Measurements from ENCODE around the gene MCF2L2.

MCF2L2 gene

GRCh38 chr3:183158551-183159006 is 269.8 kb downstream of the MCF2L2 start:
- Histone ChIP-seq H3K4me3 (no peak overlapping the region), H3K9me3 (ENCODE audit: low read depth, low read length) (no peaks in the 10 kb centered on the region), H3K36me3 (ENCODE audit: insufficient read depth, low read length) (no peaks in the 10 kb centered on the region), H3K9ac (ENCODE audit: insufficient read length) (no peak overlapping the region), H3K27ac (no peak overlapping the region)
- DNase-seq (ENCODE audit: low read depth, low spot score) = no peak
- TF ChIP-seq EZH2 (IDR thresholded peaks at IDR 0.05) = no peak

- no peak for DNase-seq (ENCODE audit: low read depth, low spot score)
- H3K9me3 ChIP-seq (ENCODE audit: low read depth, low read length) = no peaks in the 10 kb centered on the region
- TF ChIP-seq EZH2 (IDR thresholded peaks at IDR 0.05) = no peak
- no peak for TF ChIP-seq POLR2AphosphoS5 (IDR thresholded peaks at IDR 0.05; ENCODE audit: borderline replicate concordance, low read depth, low read length)
- no peak for TF ChIP-seq FOXP2 (optimal IDR thresholded peaks at IDR 0.05; ENCODE audit: control extremely low read depth, extremely low read length, insufficient read depth)
- no peak overlapping the region for H3K4me3 ChIP-seq
- H3K9ac ChIP-seq (ENCODE audit: insufficient read length) = no peak overlapping the region
- no peak overlapping the region for H3K27ac ChIP-seq
- no peaks in the 10 kb centered on the region for H3K36me3 ChIP-seq (ENCODE audit: insufficient read depth, low read length)
Observed at GRCh38 chr3:183158113-183158512, 270.3 kb downstream of the MCF2L2 start.

GRCh38 chr3:183156266-183156665 is 272.2 kb downstream of the MCF2L2 start:
- Histone ChIP-seq H3K36me3 (ENCODE audit: insufficient read depth, low read length) (no peaks in the 10 kb centered on the region), H3K27ac (no peak overlapping the region), H3K9ac (ENCODE audit: insufficient read length) (no peak overlapping the region), H3K9me3 (ENCODE audit: low read depth, low read length) (no peaks in the 10 kb centered on the region), H3K4me3 (no peak overlapping the region)
- no peak for DNase-seq (ENCODE audit: low read depth, low spot score)
- TF ChIP-seq POLR2AphosphoS5 (IDR thresholded peaks at IDR 0.05; ENCODE audit: borderline replicate concordance, low read depth, low read length) (no peak), FOXP2 (optimal IDR thresholded peaks at IDR 0.05; ENCODE audit: control extremely low read depth, extremely low read length, insufficient read depth) (no peak), EZH2 (IDR thresholded peaks at IDR 0.05) (no peak)

GRCh38 chr3:183155499-183155898 is 272.9 kb downstream of the MCF2L2 start:
- no peak for TF ChIP-seq FOXP2 (optimal IDR thresholded peaks at IDR 0.05; ENCODE audit: control extremely low read depth, extremely low read length, insufficient read depth)
- TF ChIP-seq POLR2AphosphoS5 (IDR thresholded peaks at IDR 0.05; ENCODE audit: borderline replicate concordance, low read depth, low read length) = no peak
- TF ChIP-seq EZH2 (IDR thresholded peaks at IDR 0.05) = no peak
- DNase-seq (ENCODE audit: low read depth, low spot score) = no peak
- Histone ChIP-seq H3K36me3 (ENCODE audit: insufficient read depth, low read length) (no peaks in the 10 kb centered on the region), H3K4me3 (no peak overlapping the region), H3K27ac (no peak overlapping the region), H3K9me3 (ENCODE audit: low read depth, low read length) (no peaks in the 10 kb centered on the region), H3K9ac (ENCODE audit: insufficient read length) (no peak overlapping the region)

GRCh38 chr3:183153210-183153950 is 275.0 kb downstream of the MCF2L2 start:
- H3K9me3 ChIP-seq (ENCODE audit: low read depth, low read length) = no peaks in the 10 kb centered on the region
- TF ChIP-seq POLR2AphosphoS5 (IDR thresholded peaks at IDR 0.05; ENCODE audit: borderline replicate concordance, low read depth, low read length) (no peak), FOXP2 (optimal IDR thresholded peaks at IDR 0.05; ENCODE audit: control extremely low read depth, extremely low read length, insufficient read depth) (no peak), EZH2 (IDR thresholded peaks at IDR 0.05) (no peak)
- no peak overlapping the region for H3K9ac ChIP-seq (ENCODE audit: insufficient read length)
- no peak for DNase-seq (ENCODE audit: low read depth, low spot score)
- H3K36me3 ChIP-seq (ENCODE audit: insufficient read depth, low read length) = no peaks in the 10 kb centered on the region
- no peak overlapping the region for H3K27ac ChIP-seq
- no peak overlapping the region for H3K4me3 ChIP-seq

- TF ChIP-seq EZH2 (IDR thresholded peaks at IDR 0.05) (no peak), POLR2AphosphoS5 (IDR thresholded peaks at IDR 0.05; ENCODE audit: borderline replicate concordance, low read depth, low read length) (no peak), FOXP2 (optimal IDR thresholded peaks at IDR 0.05; ENCODE audit: control extremely low read depth, extremely low read length, insufficient read depth) (no peak)
- no peaks in the 10 kb centered on the region for H3K36me3 ChIP-seq (ENCODE audit: insufficient read depth, low read length)
- DNase-seq (ENCODE audit: low read depth, low spot score) = no peak
Observed at GRCh38 chr3:183151821-183152351, 276.5 kb downstream of the MCF2L2 start.

GRCh38 chr3:183151086-183151485 is 277.3 kb downstream of the MCF2L2 start:
- Histone ChIP-seq H3K9ac (ENCODE audit: insufficient read length) (no peak overlapping the region), H3K4me3 (no peak overlapping the region), H3K36me3 (ENCODE audit: insufficient read depth, low read length) (no peaks in the 10 kb centered on the region), H3K27ac (no peak overlapping the region), H3K9me3 (ENCODE audit: low read depth, low read length) (no peaks in the 10 kb centered on the region)
- no peak for TF ChIP-seq EZH2 (IDR thresholded peaks at IDR 0.05)
- no peak for TF ChIP-seq FOXP2 (optimal IDR thresholded peaks at IDR 0.05; ENCODE audit: control extremely low read depth, extremely low read length, insufficient read depth)
- no peak for TF ChIP-seq POLR2AphosphoS5 (IDR thresholded peaks at IDR 0.05; ENCODE audit: borderline replicate concordance, low read depth, low read length)
- no peak for DNase-seq (ENCODE audit: low read depth, low spot score)

More at GRCh38 chr3:183151821-183152351, 276.5 kb downstream of the MCF2L2 start:
- no peaks in the 10 kb centered on the region for H3K9me3 ChIP-seq (ENCODE audit: low read depth, low read length)
- no peak overlapping the region for H3K27ac ChIP-seq
- no peak overlapping the region for H3K4me3 ChIP-seq
- no peak overlapping the region for H3K9ac ChIP-seq (ENCODE audit: insufficient read length)

DNA sequence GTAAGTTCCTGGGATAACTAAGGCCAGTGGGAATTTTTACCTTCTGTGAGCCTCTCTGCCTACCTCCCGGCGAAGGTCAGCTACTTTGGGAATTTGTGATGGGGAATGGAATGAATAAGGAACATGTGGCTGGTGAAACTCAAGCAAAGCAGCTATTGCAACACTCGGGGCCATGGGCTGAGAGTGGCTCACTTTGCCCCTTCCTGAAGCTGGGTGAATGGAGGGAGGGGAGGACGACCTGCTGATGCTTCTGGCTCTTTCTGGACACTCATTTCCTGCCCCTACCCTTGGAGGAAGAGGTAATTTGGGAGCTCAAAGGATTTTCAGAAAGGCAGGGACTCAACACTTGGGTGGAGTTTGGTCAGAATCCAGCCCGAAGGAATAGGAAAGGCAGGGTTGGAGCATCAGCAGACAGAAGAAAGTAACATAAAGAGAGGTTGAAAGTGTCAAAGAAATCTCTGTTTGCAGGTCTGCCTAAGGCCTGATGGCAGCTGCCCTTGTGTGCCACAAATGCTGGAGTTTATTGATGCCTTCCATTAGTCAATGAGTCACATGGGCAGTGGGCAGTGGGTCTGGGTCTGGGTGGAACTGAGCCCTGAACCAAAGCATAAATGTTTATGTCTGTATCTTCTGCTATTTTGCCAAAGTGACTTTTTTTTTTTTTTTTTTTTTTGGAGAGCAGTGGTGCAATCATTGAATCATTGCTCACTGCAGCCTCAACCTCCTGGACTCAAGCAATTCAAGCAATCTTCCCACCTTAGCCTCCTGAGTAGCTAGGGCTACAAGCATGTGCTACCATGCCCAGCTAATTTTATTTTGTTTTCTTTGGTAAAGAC is 278.3 kb downstream of the MCF2L2 start:
- H3K27ac ChIP-seq = no peak overlapping the region
- H3K9me3 ChIP-seq (ENCODE audit: low read depth, low read length) = no peaks in the 10 kb centered on the region
- no peak overlapping the region for H3K9ac ChIP-seq (ENCODE audit: insufficient read length)
- TF ChIP-seq EZH2 (IDR thresholded peaks at IDR 0.05) = no peak
- no peak for TF ChIP-seq FOXP2 (optimal IDR thresholded peaks at IDR 0.05; ENCODE audit: control extremely low read depth, extremely low read length, insufficient read depth)
- no peak for TF ChIP-seq POLR2AphosphoS5 (IDR thresholded peaks at IDR 0.05; ENCODE audit: borderline replicate concordance, low read depth, low read length)
- no peak for DNase-seq (ENCODE audit: low read depth, low spot score)
- no peak overlapping the region for H3K4me3 ChIP-seq
- H3K36me3 ChIP-seq (ENCODE audit: insufficient read depth, low read length) = no peaks in the 10 kb centered on the region

Measured in SK-N-MC (cell line).